ENCODE measurements around the gene ANAPC15. TPM values are rescaled to one million over a fixed set of nuclear protein-coding genes. Genes with fewer than 3 reads are reported as not detected.
A peak's percentile ranks its signal among the peaks of the same experiment; 100 is the strongest.

The ANAPC15 gene
- total and polyA plus RNA-seq, 2 of the 13 experiments (the other 11 are each of a cell fraction or from before 2014, with no cell fraction given), result 18.8 to 25.7 TPM

- peak; percentile 12; the same call in 1 of the 2 replicates for TF ChIP-seq ZBED4 (CRISPR knock-in tag; IDR thresholded peaks at IDR 0.05; ENCODE audit: borderline replicate concordance)
- no peak for TF ChIP-seq ZIK1 (CRISPR knock-in tag; IDR thresholded peaks at IDR 0.05; ENCODE audit: borderline replicate concordance, low read depth)
- TF ChIP-seq ATF7 (IDR thresholded peaks at IDR 0.05), result no peak
- no peak for TF ChIP-seq ATF7 (CRISPR knock-in tag; IDR thresholded peaks at IDR 0.05)
- 0 out of 2 replicates have a peak, but pooled peaks have one; percentile 9 for TF ChIP-seq MYNN (CRISPR knock-in tag; IDR thresholded peaks at IDR 0.05; ENCODE audit: low read depth)
- TF ChIP-seq ZNF816 (CRISPR knock-in tag; IDR thresholded peaks at IDR 0.05; ENCODE audit: borderline replicate concordance), result 0 out of 2 replicates have a peak, but pooled peaks have one; percentile 3
- TF ChIP-seq ZNF136 (CRISPR knock-in tag; IDR thresholded peaks at IDR 0.05; ENCODE audit: low read depth), result no peak
- TF ChIP-seq ZNF788 (CRISPR knock-in tag; IDR thresholded peaks at IDR 0.05; ENCODE audit: borderline replicate concordance), result no peak
- no peak for TF ChIP-seq ZNF775 (CRISPR knock-in tag; IDR thresholded peaks at IDR 0.05; ENCODE audit: borderline replicate concordance)
- TF ChIP-seq, protein P1, sequence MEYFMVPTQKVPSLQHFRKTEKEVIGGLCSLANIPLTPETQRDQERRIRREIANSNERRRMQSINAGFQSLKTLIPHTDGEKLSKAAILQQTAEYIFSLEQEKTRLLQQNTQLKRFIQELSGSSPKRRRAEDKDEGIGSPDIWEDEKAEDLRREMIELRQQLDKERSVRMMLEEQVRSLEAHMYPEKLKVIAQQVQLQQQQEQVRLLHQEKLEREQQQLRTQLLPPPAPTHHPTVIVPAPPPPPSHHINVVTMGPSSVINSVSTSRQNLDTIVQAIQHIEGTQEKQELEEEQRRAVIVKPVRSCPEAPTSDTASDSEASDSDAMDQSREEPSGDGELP (IDR thresholded peaks at IDR 0.05; ENCODE audit: borderline replicate concordance, low read depth), result no peak
- TF ChIP-seq HOXA5 (CRISPR knock-in tag; IDR thresholded peaks at IDR 0.05), result no peak; the same call in 1 of the 2 replicates
- 0 out of 4 replicates have a peak, but pooled peaks of 1 of the 2 experiments have one; percentile 6 for TF ChIP-seq KLF16 (CRISPR knock-in tag; IDR thresholded peaks at IDR 0.05)
- TF ChIP-seq ZNF138 (CRISPR knock-in tag; IDR thresholded peaks at IDR 0.05; ENCODE audit: low read depth), result no peak
- TF ChIP-seq ZNF850 (CRISPR knock-in tag; conservative IDR thresholded peaks at IDR 0.05), result no peak
- no peak for TF ChIP-seq ZFP62 (CRISPR knock-in tag; IDR thresholded peaks at IDR 0.05)
- no peak for TF ChIP-seq ZBTB1 (CRISPR knock-in tag; IDR thresholded peaks at IDR 0.05; ENCODE audit: borderline replicate concordance)
- TF ChIP-seq PHF5A (CRISPR knock-in tag; IDR thresholded peaks at IDR 0.05; ENCODE audit: low read depth, unreplicated experiment), result no peak
- TF ChIP-seq, protein P2, sequence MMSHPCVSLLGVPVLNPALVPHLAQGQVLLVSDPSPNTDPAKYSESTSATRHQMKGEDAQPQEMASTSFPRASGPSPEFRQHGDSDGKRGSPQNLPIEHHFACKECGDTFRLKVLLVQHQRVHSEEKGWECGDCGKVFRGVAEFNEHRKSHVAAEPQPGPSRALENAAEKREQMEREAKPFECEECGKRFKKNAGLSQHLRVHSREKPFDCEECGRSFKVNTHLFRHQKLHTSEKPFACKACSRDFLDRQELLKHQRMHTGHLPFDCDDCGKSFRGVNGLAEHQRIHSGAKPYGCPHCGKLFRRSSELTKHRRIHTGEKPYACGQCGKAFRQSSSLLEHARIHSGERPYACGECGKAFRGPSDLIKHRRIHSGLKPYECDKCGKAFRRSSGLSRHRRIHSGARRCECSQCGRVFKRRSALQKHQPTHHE (CRISPR knock-in tag; IDR thresholded peaks at IDR 0.05; ENCODE audit: borderline replicate concordance), result peak; percentile 35; the same call in 1 of the 2 replicates
- no peak for TF ChIP-seq ZNF44 (CRISPR knock-in tag; IDR thresholded peaks at IDR 0.05)
- no peak for TF ChIP-seq MXI1 (IDR thresholded peaks at IDR 0.05; ENCODE audit: borderline replicate concordance, low read depth, low read length)
- no peak for TF ChIP-seq CHD2 (IDR thresholded peaks at IDR 0.05; ENCODE audit: low read depth, low read length)
- TF ChIP-seq FOXJ3 (CRISPR knock-in tag; IDR thresholded peaks at IDR 0.05; ENCODE audit: borderline replicate concordance), result no peak
These were observed 9.9 kb downstream of the ANAPC15 start (continued) for GRCh38 chr11:72102631-72102945.
